Measurements from ENCODE around the gene IRAK2.

IRAK2 gene

DNA sequence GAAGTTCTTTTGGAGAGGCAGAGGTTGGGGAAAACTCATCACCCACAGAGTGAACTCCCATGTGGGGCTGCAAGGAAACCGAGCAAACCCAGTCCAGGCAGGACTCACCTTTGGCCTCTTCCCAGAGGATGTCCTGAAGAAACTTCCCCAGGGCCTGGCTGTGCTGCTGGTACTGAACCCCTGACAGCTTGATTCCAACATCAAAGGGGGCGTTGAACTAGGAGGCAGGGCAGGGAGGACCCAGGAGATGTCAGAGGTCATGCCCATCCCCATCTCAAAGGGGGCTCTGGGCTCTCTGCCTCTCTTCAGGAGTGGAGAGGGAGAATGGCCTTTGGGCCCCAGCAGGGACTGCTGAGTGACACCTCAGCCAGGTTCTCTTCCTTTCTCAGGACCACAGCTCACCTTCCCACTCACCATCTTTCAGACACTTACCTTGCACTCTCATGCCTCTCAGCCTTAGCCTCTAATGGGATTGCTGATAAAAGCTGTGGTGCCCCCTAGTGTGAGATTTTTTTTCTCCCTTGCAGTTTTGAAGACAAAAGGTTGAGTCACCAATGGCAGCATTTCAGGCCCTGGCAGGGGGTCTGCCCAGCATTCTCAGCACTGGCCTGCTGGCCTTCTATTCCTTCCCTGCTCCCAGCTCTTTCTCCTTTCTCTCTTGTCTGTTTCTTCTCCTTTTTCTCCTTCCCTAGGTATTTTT is 122.0 kb downstream of the IRAK2 start:
- no peak for DNase-seq

GRCh38 chr3:10287936-10288574 is 123.3 kb downstream of the IRAK2 start:
- no peak for DNase-seq

GRCh38 chr3:10288575-10288960 is 123.8 kb downstream of the IRAK2 start:
- no peak for DNase-seq

DNA sequence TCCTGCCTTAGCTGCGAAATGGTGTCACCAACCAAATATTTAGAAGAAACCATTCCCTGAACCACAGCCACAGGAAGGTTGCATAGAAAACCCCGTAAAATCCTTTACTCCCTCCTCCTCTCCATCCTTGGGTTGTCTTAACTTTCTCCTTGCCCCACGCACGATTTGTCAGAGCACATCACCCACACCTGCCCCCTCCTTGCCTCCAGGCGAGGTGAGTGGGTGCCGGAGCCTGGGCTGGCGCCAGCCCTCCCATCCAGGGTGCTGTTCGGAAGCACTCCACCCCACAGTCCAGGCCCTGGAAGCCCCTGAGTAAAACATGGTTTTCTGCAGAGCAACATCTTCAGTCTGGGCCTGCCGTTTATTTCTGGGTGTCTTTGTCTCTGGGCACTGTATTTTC is 124.4 kb downstream of the IRAK2 start:
- DNase-seq, result no peak

DNA sequence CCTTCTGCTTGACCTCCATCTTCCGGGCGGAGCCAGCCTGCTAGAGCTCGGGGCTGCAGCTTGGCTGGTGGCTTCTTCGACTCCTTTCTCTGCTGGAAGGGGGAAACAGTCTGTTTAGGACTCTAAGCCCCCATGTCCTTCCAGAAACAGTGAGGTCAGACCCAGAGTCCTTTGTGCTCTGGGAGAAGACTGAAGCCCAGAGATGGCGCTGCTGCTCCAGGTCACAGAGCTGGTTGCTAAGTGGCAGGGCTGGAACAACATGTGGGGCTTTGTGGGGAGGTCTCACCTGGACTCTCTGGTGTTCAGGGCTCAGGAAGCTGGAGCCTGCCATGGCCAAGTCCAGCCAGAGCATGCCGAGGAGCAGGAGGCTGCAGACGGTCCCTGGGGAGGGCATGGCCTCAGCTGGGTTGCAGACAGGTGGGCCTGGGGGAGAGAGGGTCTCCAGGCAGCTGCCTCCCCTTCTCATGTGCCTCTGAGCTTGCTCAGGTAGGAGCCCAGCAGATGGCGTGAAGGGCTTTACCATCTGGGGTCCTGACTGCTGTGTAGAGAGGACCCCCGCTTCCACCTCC is 125.2 kb downstream of the IRAK2 start:
- no peak for DNase-seq

DNA sequence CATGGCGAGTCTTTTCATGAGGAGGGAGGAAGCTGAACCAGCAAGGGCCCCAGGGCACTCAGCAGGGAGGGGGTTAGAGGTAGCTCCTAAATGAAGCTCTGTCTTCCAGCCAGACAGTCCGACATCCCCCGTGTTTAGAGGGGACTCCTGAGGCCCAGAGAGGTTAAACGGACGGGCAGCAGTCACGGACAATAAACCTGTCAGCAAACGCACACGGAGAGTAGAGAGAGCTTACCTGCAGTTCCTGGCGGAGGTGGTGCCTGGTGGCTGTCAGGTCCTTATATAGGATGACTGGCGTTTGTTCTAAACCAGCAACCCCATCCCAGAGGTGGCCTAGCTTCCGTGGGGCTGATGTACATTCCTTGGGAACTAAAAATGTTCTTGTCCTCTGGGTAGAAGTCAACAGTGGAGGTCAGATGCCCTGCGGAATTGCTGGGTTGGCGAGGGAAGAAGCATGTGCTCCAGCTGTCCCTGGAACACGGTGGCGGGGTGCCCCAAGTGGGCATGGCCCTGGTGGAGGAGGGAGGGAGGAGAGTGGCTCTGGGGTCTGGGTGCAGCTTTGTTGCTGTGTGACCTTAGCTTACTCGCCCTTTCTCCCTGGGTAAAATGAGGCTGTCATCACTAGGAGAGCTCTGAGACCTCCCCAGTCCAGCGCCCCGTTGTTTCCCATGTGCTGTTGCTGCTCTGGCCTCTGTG is 125.9 kb downstream of the IRAK2 start:
- no peak for DNase-seq

- no peak for DNase-seq
Measured at GRCh38 chr3:10291641-10292040, 126.9 kb downstream of the IRAK2 start.

- DNase-seq, result no peak
Measured at GRCh38 chr3:10292505-10293419, 128.0 kb downstream of the IRAK2 start, which contains the start of gene GHRL. Gene GHRL, minus strand, starts transcription at chr3:10292947. Its CDS starts 2,767 bp downstream, at chr3:10290180.
